ENCODE measurements around the gene ASPRV1.
"Not testable (repeated sequence)": the region's sequence is repeated elsewhere in the genome, so short reads cannot be mapped to it uniquely, and the experiment has no call there.

The ASPRV1 gene

GRCh38 chr2:69959425-69959824 lies 2.0 kb downstream of the ASPRV1 start:
- no peak for DNase-seq

DNA sequence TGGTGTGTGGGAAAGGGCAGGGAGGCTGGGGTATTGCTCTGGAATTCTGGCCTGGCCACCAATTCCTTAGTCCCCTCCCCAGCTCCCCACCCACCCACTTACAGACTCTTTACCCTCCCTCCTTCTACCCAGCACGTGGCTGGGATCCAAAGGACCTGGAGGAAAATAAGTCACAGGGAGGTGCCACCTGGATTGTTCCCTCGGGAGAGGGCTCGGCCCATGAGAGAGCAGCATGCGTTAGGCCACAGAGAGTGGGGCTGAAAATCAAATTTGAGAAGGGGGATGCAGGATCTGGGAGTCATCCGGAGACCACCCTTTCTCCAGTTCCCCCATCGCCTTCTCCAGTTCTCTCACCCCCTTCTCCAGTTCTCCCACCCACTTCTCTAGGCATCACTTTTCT lies 3.0 kb downstream of the ASPRV1 start:
- DNase-seq = no peak

GRCh38 chr2:69957965-69958364 lies 3.5 kb downstream of the ASPRV1 start:
- no peak for DNase-seq

DNA sequence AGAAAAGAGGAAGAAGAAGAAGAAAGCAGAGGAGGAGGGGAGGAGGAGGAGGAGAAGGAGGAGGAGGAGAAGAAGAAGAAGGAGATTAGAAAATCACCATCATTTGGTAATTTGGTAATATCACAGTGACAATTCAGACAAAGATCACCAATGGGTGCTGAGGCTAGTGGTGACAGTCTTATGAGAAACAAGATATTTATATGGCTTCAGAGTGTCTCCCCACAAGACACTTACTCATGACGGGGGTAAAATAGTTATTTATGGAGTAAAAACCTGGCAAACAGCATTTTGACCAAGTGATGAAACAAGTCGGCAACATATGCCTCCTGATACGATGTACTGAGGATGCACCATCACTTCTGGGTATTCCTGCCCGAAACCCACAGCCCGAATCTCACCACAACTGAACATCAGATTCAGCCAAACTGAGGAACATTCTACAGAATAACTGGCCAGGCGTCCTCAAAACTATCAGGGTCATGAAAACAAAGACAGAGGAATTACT lies 4.9 kb downstream of the ASPRV1 start:
- no peak for DNase-seq

DNA sequence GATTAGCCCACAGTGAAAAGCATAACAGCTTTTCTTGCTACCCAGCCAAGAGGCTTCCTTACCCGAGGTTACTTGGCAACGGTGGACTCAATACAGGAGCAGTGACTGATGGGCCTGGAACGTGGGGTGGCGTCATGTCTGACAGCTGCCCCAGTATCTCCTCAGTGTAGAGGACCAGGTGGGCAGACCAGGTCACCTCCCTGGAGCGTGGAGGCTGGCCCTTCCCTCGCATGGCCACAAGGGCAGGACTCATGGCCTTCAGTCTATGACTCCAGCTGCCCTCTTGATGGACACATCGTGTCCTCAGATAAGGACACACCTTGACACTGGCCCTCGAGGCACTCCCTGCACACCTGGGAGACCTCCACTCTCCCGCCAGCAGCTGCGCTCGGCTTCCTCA lies 6.4 kb downstream of the ASPRV1 start:
- no peak for DNase-seq

DNA sequence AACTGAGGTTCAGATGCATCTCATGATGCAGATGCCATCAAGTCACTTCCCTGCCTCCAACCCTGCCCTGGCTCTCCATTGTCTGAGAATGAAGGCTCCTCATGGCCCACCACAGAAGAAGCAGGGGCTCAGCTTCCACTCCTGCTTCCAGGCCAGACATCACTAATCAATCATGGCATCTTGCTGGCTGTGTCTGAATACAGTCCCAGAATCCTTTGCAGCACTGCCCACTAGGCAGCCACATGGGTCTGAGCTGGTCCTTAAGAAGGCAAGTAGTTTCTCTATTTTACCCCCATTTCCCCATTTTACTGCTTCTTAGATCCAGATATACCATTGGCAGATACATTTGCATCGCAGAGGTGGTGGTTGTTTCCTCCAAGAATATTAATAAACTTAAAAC lies 7.3 kb downstream of the ASPRV1 start:
- no peak for DNase-seq

DNA sequence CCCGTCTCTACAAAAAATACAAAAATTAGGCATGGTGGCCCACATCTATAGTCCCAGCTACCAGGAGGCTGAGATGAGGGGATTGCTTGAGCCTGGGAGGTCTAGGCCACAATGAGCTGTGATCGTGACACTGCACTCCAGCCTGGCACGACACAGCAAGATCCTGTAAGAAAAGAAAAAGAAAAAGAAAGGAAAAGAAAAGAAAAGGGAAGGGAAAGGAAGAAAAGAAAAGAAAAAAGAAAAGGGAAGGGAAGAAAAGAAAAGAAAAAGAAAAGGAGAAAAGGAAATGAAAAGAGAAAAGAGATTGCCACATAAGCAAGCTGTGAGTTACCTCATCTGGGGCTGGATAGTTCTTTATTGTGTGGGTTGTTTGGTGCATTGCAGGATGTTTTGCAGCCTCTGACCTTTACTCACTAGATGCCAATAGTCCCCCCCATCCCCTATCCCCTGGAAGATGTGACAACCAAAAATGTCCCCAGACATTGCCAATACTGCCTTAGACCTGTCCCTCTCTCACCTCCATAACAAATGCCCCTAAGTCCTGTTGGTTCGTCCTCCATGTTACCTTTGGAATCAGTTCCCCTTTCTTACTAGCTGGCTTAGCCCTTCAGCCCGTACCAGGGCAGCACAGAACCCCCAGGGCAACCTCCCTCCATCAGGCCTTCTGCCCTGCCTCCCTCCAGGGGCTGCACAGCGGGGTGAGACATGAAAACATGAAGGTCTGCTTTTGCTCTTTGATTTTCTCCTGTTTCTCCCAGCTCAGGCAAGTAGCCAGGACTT lies 8.9 kb downstream of the ASPRV1 start:
- no peak for DNase-seq

- DNase-seq = not testable (repeated sequence)
Measured at GRCh38 chr2:69950671-69951070, 10.8 kb downstream of the ASPRV1 start.

DNA sequence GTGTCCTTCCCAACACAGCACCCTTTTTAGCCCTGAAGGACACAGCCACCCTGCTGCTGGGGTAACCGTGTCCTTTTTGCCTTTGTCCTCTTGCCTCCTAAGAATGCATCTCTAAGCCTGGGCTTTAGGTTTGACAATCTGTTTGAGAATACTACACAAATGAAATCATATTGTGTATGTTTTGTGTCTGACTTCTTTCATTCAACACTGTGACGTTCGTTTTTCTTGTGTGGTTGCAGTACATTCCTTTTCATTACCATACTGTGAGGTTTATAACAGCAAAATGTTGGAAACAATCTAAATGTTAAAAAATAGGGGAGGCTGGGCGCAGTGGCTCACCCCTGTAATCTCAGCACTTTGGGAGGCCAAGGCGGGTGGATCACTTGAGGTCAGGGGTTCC lies 11.2 kb downstream of the ASPRV1 start:
- no peak for DNase-seq

DNA sequence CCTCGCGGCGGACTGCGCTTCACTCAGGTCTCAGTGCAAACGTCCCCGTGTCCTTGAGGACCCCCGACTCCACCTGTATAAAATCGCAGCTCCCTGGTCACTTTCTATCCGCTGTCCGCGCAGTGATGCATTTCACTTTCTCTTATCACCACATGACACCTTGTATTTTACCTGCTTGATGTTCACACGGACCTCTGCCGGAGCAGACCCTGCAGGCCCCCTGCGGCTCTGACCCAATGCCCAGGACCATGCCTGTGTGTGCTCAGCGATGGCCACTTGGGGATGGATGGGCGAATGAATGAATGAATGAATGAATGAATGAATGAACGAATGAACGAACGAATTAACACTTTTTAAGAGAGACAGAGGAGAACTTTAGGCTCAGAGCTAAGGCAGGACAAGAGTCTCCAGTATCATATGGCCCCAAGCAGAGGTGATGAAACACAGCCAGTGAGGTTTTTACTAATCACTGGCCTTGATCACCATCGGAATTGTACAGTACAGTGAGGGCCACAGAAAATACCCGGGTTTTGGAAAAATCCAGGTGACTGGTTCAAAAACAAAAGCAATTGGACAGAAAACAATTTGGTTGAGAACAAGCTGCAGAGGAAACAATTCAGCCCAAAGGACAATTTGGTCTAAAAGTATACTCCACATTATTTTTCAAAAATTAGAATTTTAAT lies 12.3 kb downstream of the ASPRV1 start:
- DNase-seq = no peak

DNA sequence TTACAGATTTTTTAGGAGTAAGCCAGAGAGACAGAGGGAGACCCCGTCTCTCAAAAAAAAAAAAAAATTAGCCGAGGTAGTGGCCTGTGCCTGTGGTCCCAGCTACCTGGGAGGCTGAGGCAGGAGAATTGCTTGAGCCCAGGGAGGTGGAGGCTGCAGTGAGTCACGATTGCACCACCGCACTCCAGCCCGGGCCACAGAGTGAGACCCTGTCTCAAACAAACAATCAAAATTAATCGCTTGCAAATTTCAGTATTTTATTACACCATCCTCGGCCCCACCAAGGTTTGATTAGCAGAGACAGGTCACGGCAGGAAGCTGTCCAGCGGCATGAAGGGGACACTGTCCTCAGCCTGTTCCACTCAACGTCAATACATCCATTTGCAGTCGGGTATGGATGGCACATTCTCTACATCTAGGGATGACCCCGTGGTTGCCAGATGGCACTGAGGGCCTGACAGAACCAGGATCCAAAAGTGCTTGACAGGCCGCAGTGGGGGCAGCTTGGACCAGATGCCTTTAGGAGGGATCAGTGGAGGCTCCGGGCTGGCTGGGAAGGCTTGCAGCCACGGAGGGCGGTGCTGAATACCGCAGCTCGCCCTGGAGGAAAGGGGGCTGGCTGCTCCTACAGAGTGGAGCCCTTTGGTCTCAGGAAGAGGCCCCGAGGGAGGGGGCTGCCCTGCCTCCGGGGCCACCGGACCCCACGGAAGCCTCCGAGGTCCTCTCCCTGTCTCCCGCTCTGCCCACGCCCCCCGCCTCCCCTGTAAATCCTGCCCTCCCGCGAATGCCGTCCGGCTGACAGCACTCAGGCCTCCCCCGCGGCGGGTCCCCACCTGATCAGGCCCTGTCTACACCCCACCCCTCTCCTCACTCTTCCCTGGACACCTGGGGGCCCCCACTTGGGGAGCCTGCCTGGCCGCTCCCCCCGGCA lies 13.1 kb downstream of the ASPRV1 start:
- DNase-seq = no peak

DNA sequence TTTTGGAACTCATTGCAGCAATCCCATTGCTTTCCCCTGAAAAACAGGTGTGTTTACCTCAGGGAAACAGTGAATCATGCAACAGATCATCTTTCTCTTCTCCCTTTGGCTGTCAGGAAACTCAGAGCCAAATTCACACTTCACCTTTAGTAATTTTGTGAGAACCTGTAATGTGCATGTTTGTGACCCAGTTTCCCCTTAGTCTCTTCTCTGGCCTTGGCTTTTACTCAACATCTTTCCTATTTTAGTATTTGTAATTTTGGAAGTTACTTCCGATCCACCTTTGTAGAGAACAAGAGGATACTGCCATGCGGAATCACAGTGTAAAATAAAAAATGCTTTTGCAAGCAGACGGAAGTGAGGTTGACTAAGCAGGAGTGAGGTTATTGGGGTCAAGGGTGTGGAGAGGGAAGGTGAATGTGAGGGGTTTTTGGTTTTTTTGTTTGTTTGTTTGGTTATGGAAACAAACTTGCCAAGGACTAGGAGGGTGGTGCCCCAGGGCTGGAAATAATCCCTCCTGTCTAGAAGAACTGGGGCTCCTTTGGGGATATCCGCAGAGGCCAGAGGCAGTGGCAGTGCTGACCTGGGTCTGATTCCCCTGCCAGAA lies 14.0 kb downstream of the ASPRV1 start:
- DNase-seq = no peak

DNA sequence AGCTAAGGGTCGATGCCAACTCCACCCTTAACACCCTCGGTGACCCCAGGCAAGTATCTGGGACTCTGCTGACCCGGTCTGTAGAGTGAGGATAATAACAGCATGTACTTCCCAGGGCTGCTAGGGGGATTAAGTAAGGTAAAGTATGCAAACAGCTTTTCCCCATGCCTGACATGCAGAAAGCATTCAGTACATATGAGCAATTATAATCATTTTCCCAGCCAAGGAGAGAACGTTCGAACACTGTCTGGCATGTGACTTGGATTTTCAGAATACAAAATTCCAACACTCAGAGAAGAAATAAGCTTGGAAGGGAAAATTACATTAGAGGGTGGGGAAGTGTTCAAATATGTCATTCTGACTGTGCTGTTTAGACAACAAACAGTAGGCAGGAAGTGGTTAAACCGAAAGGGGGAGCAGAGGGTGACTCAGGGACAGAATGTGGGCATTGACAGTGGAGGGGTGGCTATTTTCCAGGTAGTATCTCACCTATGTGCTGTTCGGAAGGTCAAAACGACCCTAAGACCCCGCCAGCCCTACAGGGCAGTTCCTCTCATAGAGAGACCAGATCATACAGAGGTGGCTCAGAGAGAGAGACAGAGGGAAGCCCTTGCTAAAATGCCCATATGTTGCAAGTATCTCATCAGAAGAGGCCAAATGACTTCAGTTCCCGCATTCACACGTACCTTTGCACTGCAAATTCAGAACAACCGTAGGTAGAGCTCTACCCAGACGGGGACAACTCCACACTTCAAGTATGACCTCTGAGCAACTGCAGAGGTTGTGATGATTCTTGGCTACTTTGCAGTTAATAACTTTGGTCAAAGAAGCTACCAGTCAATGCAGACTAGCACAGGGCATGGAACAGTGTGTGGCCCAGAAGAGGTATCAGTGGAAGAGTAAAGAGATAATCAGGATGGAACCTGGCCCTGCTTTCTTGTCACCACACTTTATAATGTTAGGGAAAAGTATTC lies 14.8 kb downstream of the ASPRV1 start:
- DNase-seq = no peak

GRCh38 chr2:69945941-69946340 lies 15.5 kb downstream of the ASPRV1 start:
- no peak for DNase-seq

GRCh38 chr2:69945441-69945840 lies 16.0 kb downstream of the ASPRV1 start:
- DNase-seq = no peak

- DNase-seq = no peak
Measured at GRCh38 chr2:69944756-69945155, 16.7 kb downstream of the ASPRV1 start.

DNA sequence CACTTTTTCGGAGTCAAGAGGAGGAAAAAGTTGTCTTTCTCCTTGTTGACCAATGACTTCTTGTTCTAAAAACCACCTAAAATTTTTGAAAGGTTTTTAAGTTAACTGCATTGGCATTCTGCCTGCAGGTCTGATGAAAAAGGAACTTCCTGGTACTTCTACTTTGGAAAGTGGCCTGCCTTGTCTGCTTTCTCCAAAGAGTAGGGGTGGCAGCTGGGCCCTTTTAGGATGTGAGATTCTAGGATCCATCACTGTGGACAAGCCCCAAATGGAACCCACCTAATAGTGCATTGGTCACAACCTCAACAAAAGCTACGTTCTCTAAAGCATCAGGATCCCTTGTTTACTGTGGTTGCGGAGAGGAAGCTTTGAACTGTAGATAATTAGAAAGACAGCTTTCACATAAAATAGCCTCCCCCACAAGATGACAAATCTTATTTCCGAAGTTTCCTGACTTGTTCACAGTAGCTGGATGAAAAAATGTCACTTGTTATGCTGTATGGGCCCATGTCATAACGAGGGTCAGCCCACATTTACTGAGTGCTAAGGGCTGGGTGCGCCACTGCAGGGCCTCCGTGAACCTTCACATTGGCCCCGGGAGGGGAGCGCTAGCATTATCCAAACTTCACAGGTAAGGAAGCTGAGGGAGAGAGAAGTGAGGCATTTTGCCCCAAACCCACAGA lies 17.4 kb downstream of the ASPRV1 start:
- DNase-seq = no peak

GRCh38 chr2:69943000-69943842 lies 18.2 kb downstream of the ASPRV1 start:
- DNase-seq = no peak

DNA sequence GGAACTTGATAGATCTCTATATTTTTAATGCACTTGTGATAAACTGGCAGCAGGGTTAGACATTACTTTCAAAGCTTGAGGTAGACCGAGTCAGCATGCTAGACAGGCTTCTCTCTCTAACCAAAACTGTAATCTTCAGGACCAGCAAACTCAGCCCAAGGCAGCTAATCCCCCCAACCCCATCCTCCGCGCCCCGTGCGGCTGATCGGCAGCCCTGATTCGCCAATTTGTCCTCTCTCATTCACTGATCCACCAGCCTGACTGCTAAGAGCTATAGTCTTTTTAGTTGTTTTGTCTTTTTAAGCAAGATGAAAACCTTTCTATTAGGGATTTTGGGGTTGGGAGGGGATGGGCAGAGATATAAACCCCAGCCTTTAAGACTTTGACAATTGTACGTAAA lies 20.7 kb downstream of the ASPRV1 start:
- no peak for DNase-seq

- no peak for DNase-seq
Measured at GRCh38 chr2:69939722-69940121, 21.7 kb downstream of the ASPRV1 start.

Data from NCI-H1436 treated with DMSO at 0.1 percent for 48 hours (cell line).